Endothelial cell of umbilical vein (primary cell): Measurements from ENCODE around the gene OTUD1. TPM values are rescaled to one million over a fixed set of nuclear protein-coding genes. Genes with fewer than 3 reads are reported as not detected.

ENCODE experiments used
- BruUV-seq: library from RNA; stranded (reverse); fragments of 400-500 nt; replicated peaks from 2 replicates; lab custom pipeline; 2021; lab: Mats Ljungman, UMichigan
- CTCF ChIA-PET: fragments of 300-600, 350-600 bp; sonication (Branson Sonifier 250); formaldehyde crosslinking; loops from one replicate; lab custom pipeline; 2021; ENCODE audit warnings: antibody characterized with exemption, inconsistent platforms; lab: Charles Lee
- POLR2A ChIA-PET: fragments of 300-600, 350-600 bp; sonication (Branson Sonifier 250); formaldehyde crosslinking; loops from one replicate; lab custom pipeline; 2021; ENCODE audit warnings: antibody characterized with exemption, inconsistent platforms; lab: Charles Lee
- DNase-seq: peaks from one replicate; pipeline ENCODE4 v3.0.0-alpha.2; 2011; ENCODE audit warnings: low read depth, low spot score
- FAIRE-seq: peaks from 2 replicates; lab custom pipeline; 2011; peaks lifted over from hg19 to GRCh38; lab: Jason Lieb, UNC
- H2AFZ ChIP-seq: 2 replicates; pipeline ENCODE4 v1.6.0; 2012; ENCODE audit warnings: low read depth, low read length, control low read depth, inconsistent platforms
- H3K27ac ChIP-seq: 2 replicates; pipeline ENCODE4 v1.5.1; 2011; ENCODE audit warnings: low read depth, mild to moderate bottlenecking, control low read depth, low read length, moderate library complexity; ENCODE audit not compliant: insufficient read depth
- H3K27me3 ChIP-seq, 2 experiments: 2 replicates each; pipeline versions ENCODE4 v1.6.0 to v1.6.1; 2011; ENCODE audit warnings: low read length in 2 of 2, mixed read lengths in 1 of 2; ENCODE audit not compliant: control insufficient read depth in 2 of 2, insufficient read depth in 2 of 2
- H3K36me3 ChIP-seq, 2 experiments: 2 replicates in 1 of 2; 3 replicates in 1 of 2; pipeline ENCODE4 v1.5.1; 2011; ENCODE audit warnings: low read length in 2 of 2, mild to moderate bottlenecking in 1 of 2, moderate library complexity in 1 of 2; ENCODE audit not compliant: control insufficient read depth in 2 of 2, insufficient read depth in 2 of 2; ENCODE audit errors: extremely low read depth in 1 of 2
- H3K4me1 ChIP-seq: 3 replicates; pipeline ENCODE4 v1.5.1; 2011; ENCODE audit warnings: mild to moderate bottlenecking, low read length; ENCODE audit not compliant: control insufficient read depth, insufficient read depth; ENCODE audit errors: extremely low read depth
- H3K4me2 ChIP-seq: 2 replicates; pipeline ENCODE4 v1.6.1; 2011; ENCODE audit warnings: low read length, control low read depth, mixed read lengths; ENCODE audit not compliant: insufficient read depth
- H3K4me3 ChIP-seq, 3 experiments: fragments of 200-600 bp in 1 of 3; sonication (generic), shearing (Covaris generic) in 1 of 3; replicated peaks in 1 of 3; 2 replicates each; pipeline ENCODE4 v1.5.1; 2011 to 2016; ENCODE audit warnings: control low read depth in 3 of 3, low read length in 3 of 3, mild to moderate bottlenecking in 2 of 3, inconsistent platforms in 1 of 3, low read depth in 1 of 3, moderate library complexity in 1 of 3; ENCODE audit not compliant: insufficient read depth in 1 of 3
- H3K79me2 ChIP-seq: 2 replicates; pipeline ENCODE4 v1.6.0; 2012; ENCODE audit warnings: low read length, inconsistent platforms; ENCODE audit not compliant: control insufficient read depth, insufficient read depth
- H3K9ac ChIP-seq: replicated peaks from 2 replicates; pipeline ENCODE3; 2011; ENCODE audit warnings: low read length, control low read depth; ENCODE audit not compliant: insufficient read depth; ENCODE audit errors: extremely low read depth
- H3K9me1 ChIP-seq: replicated peaks from 3 replicates; pipeline ENCODE4 v1.6.0; 2011; ENCODE audit warnings: mild to moderate bottlenecking, low read length; ENCODE audit not compliant: control insufficient read depth, insufficient read depth; ENCODE audit errors: extremely low read depth
- H3K9me3 ChIP-seq: replicated peaks from 2 replicates; pipeline ENCODE4 v1.5.1; 2012; ENCODE audit warnings: low read length, inconsistent platforms; ENCODE audit not compliant: control insufficient read depth, insufficient read depth
- H4K20me1 ChIP-seq: replicated peaks from 2 replicates; pipeline ENCODE3; 2011; ENCODE audit warnings: mild to moderate bottlenecking, low read length; ENCODE audit not compliant: control insufficient read depth, insufficient read depth; ENCODE audit errors: extremely low read depth
- CTCF ChIP-seq, 2 donors: IDR thresholded peaks; 1 replicate in 1 of 2; 2 replicates in 1 of 2; pipeline ENCODE4 v1.5.1; 2011; ENCODE audit warnings: low read length in 2 of 2, mild to moderate bottlenecking in 2 of 2, moderate library complexity in 2 of 2, control low read depth in 1 of 2, inconsistent platforms in 1 of 2, low read depth in 1 of 2; ENCODE audit not compliant: insufficient read depth in 1 of 2; ENCODE audit errors: extremely low read depth in 1 of 2
- EZH2 ChIP-seq: IDR thresholded peaks from 2 replicates; pipeline ENCODE4 v1.6.1; 2012; ENCODE audit warnings: borderline replicate concordance, low read depth, mild to moderate bottlenecking, moderate library complexity, low read length, inconsistent platforms; ENCODE audit not compliant: severe bottlenecking
- FOS ChIP-seq: IDR thresholded peaks from 2 replicates; pipeline ENCODE4 v1.6.1; 2011; ENCODE audit warnings: mild to moderate bottlenecking, low read length, moderate library complexity, borderline replicate concordance; ENCODE audit not compliant: insufficient read depth
- GATA2 ChIP-seq: IDR thresholded peaks from 2 replicates; pipeline ENCODE4 v1.7.0; 2011; ENCODE audit warnings: low read depth, mild to moderate bottlenecking, moderate library complexity, mixed read lengths, low read length; ENCODE audit not compliant: insufficient read length, insufficient read depth
- JUN ChIP-seq: IDR thresholded peaks from 2 replicates; pipeline ENCODE4 v1.6.1; 2011; ENCODE audit warnings: borderline replicate concordance, low read depth; ENCODE audit not compliant: insufficient read length, insufficient read depth
- MAX ChIP-seq: IDR thresholded peaks from 2 replicates; pipeline ENCODE4 v1.6.1; 2011; ENCODE audit not compliant: insufficient read depth, insufficient read length
- MYC ChIP-seq: IDR thresholded peaks from one replicate; pipeline ENCODE4 v1.6.1; 2011; ENCODE audit warnings: mild to moderate bottlenecking, low read depth, low read length
- POLR2A ChIP-seq: IDR thresholded peaks from 2 replicates; pipeline ENCODE4 v1.6.1; 2012; ENCODE audit warnings: low read depth, mild to moderate bottlenecking, control low read depth, low read length
- POLR2AphosphoS5 ChIP-seq: IDR thresholded peaks from 2 replicates; pipeline ENCODE4 v1.6.1; 2012; ENCODE audit warnings: low read depth, mild to moderate bottlenecking, control low read depth, low read length, moderate library complexity; ENCODE audit not compliant: insufficient read depth
- dilution Hi-C: fragments of 300-500 bp; cut with MboI; formaldehyde crosslinking; loops from one replicate; pipeline ENCODE4 v1.15.0; 2019; ENCODE audit warnings: low sequenced_read_pairs; ENCODE audit not compliant: extremely low pct_ligation_motif_present
- intact Hi-C: fragments of 100-400 bp; cut with micrococcal nuclease; formaldehyde crosslinking; loops from one replicate; pipeline ENCODE4 v1.10.0; 2022
- polyA plus RNA-seq, 4 experiments: library from polyadenylated mRNA; depleted of rRNA in 3 of 4; stranded (reverse) in 3 of 4; unstranded in 1 of 4; fragments of >200 nt; gene quantifications; 2 replicates each; pipeline versions ENCODE4 v1.2.1 to v1.2.3, GENCODE V29; 2011 to 2012; ENCODE audit warnings: missing spikeins in 1 of 4
- total RNA-seq: library from RNA; stranded (reverse); gene quantifications from 2 replicates; pipeline ENCODE4 v1.2.3, GENCODE V29; 2021

OTUD1 gene
- total and polyA plus RNA-seq, 2 donors (not counting 3 experiments of a cell fraction or from before 2014, with no cell fraction given), result 2.2 to 4.8 TPM

- no peak for FAIRE-seq
- H4K20me1 ChIP-seq, result no peaks in the 10 kb centered on the region
- H3K4me2 ChIP-seq, result no peak overlapping the region
- H3K36me3 ChIP-seq, result no peaks in the 10 kb centered on the region
- H3K4me3 ChIP-seq, result no peak overlapping the region
- H3K27ac ChIP-seq, result no peak overlapping the region
- H3K79me2 ChIP-seq, result no peaks in the 10 kb centered on the region
- no peaks in the 10 kb centered on the region for H3K9me1 ChIP-seq
- intact Hi-C loops, result no loop called here
- TF ChIP-seq MAX, result no peak
- TF ChIP-seq FOS, result no peak
- TF ChIP-seq GATA2, result no peak
- no peak for TF ChIP-seq MYC
- TF ChIP-seq POLR2A, result no peak
- no peak for TF ChIP-seq POLR2AphosphoS5
- no peak for TF ChIP-seq EZH2
- no peak for TF ChIP-seq JUN
- TF ChIP-seq CTCF (IDR thresholded peaks at IDR 0.05; ENCODE audit: extremely low read depth in 1 of 2, insufficient read depth in 1 of 2, low read depth in 1 of 2, low read length in 2 of 2), result no peak
- CTCF ChIA-PET, result no interaction called here
- no peaks in the 10 kb centered on the region for H3K9me3 ChIP-seq
- no peak overlapping the region for H2AFZ ChIP-seq
- POLR2A ChIA-PET, result no interaction called here
- no peaks in the 10 kb centered on the region for H3K4me1 ChIP-seq
- BruUV-seq, result no TSS peak
- no peaks in the 10 kb centered on the region for H3K27me3 ChIP-seq
- H3K9ac ChIP-seq, result no peak overlapping the region
- DNase-seq, result no peak
- dilution Hi-C loops, result no loop called here
Measured at GRCh38 chr10:23391821-23392220, 47.1 kb upstream of the OTUD1 start.
